CD4-positive, alpha-beta T cell treated with Interleukin-17A for 1 hour (primary cell): Measurements from ENCODE around the gene ISG15.
"Not testable (repeated sequence)": the region's sequence is repeated elsewhere in the genome, so short reads cannot be mapped to it uniquely, and the experiment has no call there.

Experiments
- DNase-seq: peaks from one replicate; pipeline ENCODE4 v3.0.0-alpha.2; 2020

Gene ISG15

DNA sequence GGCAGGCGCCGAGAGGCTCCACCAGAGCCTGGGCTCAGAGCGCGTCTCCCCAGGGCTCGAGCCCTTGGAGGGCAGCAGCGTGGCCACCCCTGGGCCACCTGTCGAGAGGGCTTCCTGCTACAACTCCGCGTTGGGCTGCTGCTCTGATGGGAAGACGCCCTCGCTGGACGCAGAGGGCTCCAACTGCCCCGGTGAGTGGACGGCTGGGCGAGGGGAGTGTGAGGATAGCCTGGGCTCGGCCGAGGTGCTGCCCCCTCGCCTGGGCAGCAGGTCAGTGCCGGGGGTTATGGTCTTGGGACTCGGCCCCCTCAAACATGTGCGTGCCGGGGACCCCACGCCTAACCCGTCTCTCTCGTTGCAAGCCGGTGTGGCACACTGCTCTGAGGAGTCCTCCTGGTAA is 33.5 kb downstream of the ISG15 start:
- DNase-seq, result no peak

DNA sequence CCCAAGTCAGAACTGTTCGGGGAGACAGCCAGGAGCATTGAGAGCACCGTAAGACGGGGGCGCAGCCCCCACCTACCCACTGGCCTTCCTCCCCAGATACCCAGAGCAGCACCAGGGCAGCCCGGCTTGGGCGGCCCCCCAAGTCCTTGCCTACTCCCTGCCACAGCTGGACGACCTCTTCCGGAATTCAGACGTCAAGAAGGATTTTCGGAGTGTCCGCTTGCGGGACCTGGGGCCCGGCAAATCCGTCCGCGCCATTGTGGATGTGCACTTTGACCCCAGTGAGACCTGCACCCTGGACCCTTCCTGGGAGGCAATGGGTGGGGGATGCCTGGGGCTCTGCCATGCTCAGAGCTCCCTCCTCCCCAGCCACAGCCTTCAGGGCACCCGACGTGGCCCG is 34.1 kb downstream of the ISG15 start:
- DNase-seq, result no peak

DNA sequence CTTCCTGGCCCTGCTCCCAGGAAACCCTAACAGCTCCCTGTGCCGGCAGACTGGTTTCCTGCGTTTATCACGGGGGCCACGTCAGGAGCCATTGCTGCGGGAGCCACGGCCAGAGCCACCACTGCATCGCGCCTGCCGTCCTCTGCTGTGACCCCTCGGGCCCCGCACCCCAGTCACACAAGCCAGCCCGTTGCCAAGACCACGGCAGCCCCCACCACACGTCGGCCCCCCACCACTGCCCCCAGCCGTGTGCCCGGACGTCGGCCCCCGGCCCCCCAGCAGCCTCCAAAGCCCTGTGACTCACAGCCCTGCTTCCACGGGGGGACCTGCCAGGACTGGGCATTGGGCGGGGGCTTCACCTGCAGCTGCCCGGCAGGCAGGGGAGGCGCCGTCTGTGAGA is 34.7 kb downstream of the ISG15 start:
- DNase-seq, result no peak

DNA sequence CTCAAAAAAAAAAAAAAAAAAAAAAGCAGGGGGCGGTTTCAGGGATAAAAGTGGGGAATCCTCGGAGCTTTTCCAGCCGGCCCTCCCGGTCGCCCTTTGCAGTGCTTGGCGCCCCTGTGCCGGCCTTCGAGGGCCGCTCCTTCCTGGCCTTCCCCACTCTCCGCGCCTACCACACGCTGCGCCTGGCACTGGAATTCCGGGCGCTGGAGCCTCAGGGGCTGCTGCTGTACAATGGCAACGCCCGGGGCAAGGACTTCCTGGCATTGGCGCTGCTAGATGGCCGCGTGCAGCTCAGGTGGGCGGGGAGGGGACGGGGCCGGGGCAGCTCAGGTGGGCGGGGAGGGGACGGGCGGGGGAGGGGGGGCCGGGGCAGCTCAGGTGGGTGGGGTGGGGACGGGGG is 35.5 kb downstream of the ISG15 start:
- DNase-seq, result no peak

DNA sequence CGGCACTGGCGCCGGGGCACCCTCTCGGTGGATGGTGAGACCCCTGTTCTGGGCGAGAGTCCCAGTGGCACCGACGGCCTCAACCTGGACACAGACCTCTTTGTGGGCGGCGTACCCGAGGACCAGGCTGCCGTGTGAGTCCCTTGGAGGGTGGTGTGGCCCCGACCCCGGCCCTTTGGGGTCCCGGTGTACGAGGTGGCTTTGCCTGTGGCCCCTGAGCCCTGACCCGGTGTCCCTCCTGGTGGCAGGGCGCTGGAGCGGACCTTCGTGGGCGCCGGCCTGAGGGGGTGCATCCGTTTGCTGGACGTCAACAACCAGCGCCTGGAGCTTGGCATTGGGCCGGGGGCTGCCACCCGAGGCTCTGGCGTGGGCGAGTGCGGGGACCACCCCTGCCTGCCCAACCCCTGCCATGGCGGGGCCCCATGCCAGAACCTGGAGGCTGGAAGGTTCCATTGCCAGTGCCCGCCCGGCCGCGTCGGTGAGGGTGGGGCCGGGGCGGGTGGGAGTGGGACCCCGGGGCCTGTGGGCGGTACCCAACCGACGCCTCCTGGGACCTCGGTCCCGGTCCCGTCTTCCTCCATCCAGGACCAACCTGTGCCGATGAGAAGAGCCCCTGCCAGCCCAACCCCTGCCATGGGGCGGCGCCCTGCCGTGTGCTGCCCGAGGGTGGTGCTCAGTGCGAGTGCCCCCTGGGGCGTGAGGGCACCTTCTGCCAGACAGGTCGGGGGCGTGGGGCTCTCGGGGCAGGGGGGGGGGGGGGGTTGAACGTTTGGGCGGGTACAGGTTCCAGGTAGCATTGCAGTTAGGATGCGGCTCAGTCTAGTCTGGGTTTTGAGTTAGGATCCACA is 36.2 kb downstream of the ISG15 start:
- DNase-seq, result no peak

DNA sequence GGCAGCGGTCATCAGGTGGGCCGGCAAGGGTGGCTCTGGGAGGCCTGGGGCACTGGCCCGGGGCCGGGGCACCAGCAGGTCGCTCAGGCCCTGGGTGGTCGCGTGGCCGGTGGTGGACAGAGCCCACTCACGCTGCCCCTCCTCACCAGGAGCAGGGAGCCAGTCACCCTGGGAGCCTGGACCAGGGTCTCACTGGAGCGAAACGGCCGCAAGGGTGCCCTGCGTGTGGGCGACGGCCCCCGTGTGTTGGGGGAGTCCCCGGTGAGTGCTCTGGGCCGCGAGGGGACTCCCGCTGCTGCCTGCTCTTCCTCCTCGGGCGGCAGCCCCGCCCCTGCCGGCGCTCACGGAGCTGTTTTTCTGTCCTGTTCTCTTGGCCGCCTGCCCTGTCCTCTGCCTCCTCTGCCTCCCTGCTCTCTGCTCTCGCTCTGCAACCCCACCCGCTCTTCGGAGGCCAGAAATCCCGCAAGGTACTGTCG is 37.3 kb downstream of the ISG15 start:
- no peak for DNase-seq

DNA sequence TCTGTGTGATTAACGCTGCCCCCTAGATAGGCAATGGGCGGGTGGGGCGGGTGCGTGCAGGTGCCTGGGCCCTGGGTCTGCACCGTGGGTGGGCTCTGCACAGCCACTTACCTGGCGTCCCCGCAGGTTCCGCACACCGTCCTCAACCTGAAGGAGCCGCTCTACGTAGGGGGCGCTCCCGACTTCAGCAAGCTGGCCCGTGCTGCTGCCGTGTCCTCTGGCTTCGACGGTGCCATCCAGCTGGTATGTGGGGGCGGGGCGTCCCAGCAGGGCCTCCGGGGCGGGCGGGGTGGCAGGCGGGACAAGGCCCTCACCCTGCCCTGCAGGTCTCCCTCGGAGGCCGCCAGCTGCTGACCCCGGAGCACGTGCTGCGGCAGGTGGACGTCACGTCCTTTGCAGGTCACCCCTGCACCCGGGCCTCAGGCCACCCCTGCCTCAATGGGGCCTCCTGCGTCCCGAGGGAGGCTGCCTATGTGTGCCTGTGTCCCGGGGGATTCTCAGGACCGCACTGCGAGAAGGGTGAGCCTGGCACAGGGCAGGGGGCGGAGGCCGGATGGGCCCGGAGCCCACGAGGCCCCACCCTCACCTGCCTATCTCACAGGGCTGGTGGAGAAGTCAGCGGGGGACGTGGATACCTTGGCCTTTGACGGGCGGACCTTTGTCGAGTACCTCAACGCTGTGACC is 38.0 kb downstream of the ISG15 start:
- no peak for DNase-seq

DNA sequence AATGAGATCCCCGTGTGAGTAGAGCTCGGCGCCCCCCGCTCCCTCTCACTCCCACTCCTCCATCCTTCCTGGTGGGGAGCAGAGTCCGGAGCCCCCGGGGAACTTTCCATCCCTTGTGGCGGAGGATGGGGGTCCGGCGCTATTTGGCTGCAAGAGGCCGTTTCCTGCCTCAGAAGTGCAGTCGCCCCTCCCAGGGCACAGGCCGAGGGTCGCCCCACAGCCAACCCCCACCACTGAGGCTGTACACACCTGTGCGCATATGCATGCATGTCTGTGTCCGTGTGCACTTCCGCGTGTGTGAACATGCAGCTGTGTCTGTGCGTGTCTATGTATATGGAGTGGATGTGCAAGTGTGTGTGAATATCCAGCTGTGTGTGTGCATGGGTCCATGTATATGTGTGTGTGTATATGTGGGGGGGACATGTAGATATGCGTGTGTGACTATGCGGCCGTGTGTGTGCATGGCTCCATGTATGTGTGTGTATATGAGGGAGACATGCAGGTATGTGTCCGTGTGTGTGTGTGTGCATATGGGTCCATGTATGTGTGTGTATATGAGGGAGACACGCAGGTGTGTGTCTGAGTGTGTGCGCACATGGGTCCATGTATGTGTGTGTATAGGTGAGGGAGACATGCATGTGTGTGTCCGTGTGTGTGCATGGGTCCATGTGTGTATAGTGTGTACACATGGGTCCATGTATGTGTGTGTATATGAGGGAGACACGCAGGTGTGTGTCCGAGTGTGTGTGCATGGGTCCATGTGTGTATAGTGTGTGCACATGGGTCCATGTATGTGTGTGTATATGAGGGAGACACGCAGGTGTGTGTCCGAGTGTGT is 38.9 kb downstream of the ISG15 start:
- no peak for DNase-seq

DNA sequence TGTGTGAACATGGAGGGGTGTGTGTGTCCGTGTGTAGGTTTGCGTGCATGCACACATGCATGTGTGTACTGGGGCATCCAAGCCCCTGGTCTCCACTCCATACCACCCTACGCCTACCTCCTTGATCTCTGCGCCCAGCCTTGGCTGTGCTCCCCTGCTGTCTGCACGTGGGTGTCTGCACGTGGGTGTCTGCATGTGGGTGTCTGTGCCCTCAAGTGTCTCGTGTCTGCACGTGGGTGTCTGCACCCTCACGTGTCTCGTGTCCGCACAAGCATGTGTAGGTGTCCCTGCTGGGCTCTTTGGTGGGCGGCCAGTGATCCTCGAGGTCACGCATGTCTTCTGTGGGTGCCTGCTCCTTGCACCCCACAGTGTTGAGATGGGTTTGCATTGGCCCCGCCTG is 39.7 kb downstream of the ISG15 start:
- no peak for DNase-seq

DNA sequence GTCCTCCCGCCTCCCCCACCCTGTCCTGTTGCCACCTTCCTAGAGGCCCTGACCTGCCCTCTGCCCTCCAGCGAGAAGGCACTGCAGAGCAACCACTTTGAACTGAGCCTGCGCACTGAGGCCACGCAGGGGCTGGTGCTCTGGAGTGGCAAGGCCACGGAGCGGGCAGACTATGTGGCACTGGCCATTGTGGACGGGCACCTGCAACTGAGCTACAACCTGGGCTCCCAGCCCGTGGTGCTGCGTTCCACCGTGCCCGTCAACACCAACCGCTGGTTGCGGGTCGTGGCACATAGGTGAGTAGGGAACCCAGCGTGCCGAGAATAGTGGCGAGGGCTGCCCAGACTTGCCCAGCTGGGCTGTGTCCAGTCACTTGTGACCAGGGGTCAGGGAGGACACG is 40.4 kb downstream of the ISG15 start:
- DNase-seq, result no peak

DNA sequence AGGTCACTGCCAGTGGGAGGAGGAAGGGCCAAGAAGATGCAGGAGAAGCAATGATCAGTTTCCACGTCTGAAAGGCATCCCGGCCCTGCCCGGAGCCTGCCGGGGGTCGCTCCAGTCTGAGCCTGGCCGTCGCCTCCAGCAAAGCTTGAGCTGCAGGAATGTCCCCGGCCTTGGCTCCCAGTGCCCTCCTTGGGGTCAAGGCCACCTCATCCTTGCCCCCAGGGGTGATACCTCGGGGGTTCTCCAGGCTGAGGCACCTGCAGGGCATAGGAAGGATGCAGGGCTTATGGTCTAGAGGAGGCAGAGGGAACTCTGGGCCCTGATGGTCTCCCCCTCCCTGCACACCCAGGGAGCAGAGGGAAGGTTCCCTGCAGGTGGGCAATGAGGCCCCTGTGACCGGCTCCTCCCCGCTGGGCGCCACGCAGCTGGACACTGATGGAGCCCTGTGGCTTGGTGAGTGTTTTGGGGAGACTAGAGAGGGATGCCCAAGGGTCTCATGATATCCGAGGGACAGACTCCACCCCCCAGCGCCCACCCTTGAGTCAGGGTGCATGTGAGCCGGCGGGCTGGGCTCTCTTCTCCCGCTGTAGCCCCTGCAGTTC is 40.9 kb downstream of the ISG15 start:
- no peak for DNase-seq

DNA sequence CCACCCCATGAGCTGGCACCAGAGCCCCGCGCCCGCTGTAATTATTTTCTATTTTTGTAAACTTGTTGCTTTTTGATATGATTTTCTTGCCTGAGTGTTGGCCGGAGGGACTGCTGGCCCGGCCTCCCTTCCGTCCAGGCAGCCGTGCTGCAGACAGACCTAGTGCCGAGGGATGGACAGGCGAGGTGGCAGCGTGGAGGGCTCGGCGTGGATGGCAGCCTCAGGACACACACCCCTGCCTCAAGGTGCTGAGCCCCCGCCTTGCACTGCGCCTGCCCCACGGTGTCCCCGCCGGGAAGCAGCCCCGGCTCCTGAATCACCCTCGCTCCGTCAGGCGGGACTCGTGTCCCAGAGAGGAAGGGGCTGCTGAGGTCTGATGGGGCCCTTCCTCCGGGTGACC is 41.7 kb downstream of the ISG15 start:
- DNase-seq, result no peak

DNA sequence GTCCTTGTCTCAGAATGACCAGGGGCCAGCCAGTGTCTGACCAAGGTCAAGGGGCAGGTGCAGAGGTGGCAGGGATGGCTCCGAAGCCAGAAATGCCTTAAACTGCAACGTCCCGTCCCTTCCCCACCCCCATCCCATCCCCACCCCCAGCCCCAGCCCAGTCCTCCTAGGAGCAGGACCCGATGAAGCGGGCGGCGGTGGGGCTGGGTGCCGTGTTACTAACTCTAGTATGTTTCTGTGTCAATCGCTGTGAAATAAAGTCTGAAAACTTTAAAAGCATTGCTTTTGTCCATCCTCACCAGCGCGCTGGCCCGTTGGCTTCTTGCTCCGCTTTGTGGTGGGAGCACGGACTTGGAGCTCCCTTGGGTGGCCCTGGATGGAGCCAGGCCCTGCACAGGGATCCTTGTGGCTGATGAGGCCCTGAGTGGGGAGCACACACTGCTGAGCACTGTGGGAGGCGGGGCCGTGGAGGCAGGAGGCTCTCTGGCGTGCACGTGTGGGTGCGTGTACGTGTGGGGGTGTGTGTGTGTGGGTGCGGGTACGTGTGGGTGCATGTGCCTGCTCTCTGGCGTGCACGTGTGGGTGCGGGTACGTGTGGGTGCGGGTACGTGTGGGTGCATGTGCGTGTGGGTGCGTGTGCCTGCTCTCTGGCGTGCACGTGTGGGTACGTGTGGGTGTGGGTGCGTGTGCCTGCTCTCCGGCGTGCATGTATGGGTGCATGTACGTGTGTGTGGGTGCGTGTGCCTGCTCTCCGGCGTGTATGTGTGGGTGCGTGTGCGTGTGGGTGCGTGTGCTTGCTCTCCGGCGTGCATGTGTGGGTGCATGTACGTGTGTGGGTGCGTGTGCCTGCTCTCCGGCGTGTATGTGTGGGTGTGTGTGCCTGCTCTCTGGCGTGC is 42.8 kb downstream of the ISG15 start:
- DNase-seq, result no peak

DNA sequence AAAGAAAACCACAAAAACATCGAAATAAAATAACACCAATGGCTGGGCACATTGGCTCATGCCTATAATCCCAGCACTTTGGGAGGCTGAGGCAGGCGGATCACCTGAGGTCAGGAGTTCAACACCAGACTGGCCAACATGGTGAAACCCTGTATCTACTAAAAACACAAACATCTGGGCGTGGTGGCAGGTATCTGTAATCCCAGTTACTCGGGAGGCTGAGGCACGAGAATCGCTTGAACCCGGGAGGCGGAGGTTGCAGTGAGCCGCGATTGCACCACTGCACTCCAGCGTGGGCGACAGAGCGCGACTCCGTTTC is 44.4 kb downstream of the ISG15 start:
- not testable (repeated sequence) for DNase-seq

DNA sequence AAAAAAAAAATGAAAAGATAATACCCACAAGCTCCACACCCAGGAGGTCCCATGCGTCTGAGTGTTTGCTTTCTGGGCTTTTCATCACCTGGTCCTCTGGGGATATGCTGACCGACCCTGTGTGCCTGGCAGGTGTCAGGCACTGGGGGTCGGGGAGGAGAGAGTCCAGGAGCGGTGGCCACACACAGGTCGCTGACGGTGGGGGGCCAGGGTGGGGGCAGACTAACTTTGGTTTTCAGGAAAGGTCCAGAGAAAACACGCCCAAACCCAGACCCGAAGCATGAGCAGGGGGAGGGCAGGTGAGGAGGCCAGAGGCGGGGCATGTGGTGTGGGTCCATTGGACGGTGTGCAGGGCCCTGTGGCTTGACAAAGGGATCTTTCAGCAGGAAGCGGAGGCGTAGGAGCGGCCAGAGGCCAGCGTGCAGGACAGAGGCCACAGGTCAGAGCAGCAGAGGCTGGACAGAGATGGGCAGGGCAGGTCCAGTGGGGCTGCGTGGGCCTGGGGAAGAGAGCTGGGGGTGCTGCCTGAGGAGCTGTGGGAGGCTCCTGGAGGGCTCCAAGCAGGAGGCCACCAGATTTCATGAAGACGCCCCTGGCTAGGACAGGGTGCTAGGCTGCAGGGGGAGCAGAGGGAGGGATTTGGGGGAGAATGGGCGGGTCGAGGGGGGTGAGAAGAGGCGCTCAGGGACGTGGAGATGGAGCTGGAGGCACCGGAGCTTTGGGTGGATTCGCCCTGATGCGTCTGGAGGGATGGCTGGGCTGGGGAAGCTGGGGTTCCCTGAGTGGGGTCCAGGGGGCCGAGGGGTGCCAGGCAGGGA is 45.0 kb downstream of the ISG15 start:
- DNase-seq, result no peak

DNA sequence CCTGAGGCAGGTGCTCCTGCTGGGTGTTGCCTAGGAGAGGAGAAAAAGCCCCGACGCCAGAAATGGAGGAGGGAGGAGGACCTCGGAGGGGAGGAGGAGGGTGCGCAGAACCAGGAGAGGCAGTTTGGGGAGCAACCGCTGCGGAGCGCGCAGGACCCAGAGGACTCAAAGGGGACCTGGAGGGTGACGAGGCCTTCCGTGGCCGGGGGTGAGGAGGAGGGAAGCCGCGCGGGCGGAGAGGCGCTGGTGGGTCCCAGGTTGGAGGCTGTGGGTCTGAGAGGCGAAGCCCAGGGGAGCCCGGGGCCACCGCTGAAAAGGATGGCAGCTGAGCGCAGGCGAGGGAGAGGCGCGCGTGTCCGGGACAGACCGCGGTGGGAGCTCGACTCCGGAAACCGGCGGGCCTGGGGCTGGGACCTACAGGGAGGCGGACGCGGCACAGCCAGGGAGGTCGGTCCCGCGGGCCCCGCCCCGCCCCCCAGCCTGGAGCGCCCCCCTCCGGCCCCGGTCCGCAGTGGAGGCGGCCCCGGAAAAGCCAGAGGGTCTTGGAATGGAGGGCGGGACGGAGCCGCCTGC is 45.7 kb downstream of the ISG15 start:
- peak; percentile 37 for DNase-seq

DNA sequence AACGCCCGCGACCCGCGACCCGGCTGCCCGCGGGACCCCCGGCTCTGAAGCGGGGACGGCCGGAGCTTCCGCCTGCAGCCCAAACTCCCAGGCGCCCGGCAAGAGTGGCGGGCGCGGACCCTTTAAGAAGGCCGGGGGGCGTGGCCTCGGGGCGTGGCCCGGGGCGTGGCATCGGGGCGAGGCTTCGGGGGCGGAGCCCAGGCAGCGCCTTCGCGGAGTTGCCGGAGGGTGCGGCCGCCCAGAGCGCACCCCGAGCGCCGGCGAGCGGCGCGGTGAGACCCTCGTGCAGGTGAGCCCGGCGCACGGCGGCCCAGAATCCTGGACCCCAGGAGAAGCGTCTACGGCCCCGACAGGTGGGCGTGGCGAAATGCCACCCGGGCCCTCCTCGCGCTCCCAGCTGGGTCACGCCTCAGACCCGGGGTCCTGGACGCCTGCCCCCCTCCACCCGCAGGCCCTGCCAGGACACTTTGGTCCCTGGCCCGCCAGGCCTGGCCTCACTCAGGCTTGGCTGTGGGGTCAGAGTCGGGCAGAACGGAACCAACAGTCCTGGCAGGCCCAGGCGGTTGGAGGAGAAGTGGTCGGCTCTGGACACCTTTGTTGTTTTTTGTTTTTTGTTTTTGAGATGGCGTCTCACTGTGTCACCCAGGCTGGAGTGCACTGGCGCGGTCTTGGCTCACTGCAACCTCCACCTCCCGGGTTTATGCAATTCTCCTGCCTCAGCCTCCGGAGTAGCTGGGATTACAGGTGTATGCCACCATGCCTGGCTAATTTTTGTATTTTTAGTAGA is 46.4 kb downstream of the ISG15 start:
- DNase-seq, result peak; percentile 90

DNA sequence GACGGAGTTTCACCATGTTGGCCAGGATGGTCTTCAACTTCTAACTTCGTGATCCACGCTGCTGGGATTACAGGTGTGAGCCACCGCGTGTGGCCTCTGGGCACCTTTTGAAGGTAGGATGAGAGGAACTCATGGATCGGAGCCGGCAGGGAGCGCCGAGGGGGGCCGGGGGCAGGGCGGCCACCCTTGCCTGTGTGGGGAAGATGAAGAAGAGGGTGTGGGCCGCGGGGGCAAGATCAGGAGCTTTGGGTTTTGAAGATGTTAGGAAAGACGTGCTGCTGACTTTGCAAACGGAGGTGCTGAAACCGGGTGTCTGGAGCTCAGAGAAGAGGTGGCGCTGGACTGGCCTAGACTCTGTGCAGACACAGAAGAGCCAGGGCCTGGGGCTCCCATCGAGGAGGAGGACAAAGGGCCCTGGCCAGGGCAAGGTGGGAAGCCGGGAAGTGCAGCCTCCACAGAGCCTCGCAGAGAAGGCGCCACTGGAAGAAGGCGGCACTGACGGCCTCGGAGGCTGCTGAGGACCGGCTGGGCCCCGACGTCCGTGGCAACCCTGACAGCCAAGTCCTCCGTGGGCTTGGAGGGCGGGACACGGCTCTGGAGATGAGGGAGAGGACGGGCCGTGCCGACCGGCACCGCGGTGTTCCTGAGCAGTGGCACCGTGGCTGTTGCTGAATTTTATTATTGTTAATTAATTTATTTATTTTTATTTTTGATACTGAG is 47.1 kb downstream of the ISG15 start:
- no peak for DNase-seq

DNA sequence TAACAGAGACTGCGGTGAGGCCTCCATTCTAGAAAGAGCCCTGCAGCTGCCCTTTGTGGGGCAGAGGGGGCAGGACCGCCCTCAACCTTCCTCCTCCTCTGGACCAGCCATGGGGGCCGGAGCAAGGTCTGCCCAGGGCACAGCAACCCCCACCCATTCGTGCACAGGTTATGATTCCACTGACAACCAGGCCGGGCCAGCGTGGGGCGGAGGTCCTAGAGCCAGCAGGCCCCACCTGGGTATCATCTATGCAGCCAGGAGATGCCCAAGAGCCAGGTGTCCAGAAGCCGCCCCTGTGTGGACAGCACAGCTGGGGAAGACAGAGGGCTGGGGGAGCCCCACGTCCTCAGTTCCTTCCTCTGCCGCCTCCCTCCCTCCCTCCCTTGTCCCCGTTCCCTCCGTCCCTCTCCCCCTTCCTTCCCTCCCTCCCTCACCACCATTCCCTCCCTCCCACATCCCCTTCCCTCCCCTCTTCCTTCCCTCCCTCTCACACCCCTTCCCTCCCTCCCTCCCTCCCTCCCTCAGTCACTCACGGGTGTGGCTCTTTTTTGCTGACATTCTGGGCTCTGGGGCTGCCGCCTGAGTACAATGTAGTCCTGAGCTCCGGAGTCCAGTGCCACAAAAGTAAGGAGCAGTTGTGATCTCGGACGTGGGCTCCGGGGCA is 48.5 kb downstream of the ISG15 start:
- DNase-seq, result no peak
